Myocyte (in vitro differentiated cells): Measurements from ENCODE around the gene LDLRAD1. TPM values are rescaled to one million over a fixed set of nuclear protein-coding genes. Genes with fewer than 3 reads are reported as not detected.
"Not testable (repeated sequence)": the region's sequence is repeated elsewhere in the genome, so short reads cannot be mapped to it uniquely, and the experiment has no call there.

ENCODE experiments used
- DNase-seq: peaks from one replicate; pipeline ENCODE4 v3.0.0-alpha.2; 2012; ENCODE audit warnings: low read depth
- polyA plus RNA-seq: library from polyadenylated mRNA; unstranded; fragments of >200 nt; gene quantifications from one replicate; pipeline ENCODE4 v1.2.1, GENCODE V29; 2012; ENCODE audit warnings: missing spikeins
- total RNA-seq: library from RNA; depleted of rRNA; stranded (reverse); fragments of >200 nt; gene quantifications from 2 replicates; pipeline ENCODE4 v1.2.3, GENCODE V29; 2014

The LDLRAD1 gene, protein sequence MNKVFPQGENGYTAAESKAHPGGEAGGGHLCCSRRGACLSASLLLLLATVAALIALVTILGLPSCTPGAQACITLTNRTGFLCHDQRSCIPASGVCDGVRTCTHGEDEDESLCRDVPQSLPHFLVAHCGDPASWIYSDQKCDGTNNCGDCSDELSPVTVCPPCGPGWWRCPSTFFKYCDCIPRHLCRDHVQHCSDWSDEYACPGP
- total RNA-seq = not detected in 2 replicates
- polyA plus RNA-seq = not detected

- DNase-seq = peak; percentile 3
Observed at GRCh38 chr1:54017979-54018378, at the start of gene LDLRAD1. LDLRAD1 (minus strand) TSS chr1:54018186; CDS start chr1:54018112, 74 bp downstream.

DNA sequence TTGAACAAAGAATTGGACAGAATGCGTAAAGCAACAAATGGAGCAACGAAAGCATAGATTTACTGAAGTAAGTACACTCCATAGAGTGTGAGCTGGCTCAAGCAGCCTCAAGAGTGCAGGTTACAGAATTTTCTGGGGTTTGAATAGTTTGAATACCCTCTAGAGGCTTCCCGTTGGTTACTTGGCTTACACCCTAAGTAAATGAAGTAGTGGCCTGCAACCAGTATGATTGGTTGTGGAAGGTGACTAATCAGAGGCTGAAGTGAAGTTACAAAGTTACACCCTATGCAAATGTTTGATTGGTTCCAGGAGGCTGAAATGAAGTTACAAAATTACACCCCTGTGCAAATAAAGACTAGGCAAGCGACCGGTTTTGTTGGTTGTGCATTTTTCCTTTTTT is 46.3 kb upstream of the LDLRAD1 start:
- no peak for DNase-seq

DNA sequence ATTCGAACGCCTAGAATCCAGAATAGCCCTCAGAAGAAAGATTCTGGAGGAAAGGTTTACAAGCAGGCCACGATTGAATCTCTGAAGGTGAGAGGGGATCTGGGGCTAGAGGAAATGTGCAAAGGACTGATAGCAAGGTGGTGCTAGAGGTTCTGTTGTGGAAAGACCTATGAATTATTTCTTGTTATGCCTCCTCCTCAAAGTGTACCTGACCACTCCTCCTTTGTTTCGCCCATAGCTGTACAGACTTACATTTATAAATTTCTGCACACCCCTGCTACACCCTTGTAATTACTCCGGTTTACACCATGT is 36.4 kb upstream of the LDLRAD1 start:
- no peak for DNase-seq

DNA sequence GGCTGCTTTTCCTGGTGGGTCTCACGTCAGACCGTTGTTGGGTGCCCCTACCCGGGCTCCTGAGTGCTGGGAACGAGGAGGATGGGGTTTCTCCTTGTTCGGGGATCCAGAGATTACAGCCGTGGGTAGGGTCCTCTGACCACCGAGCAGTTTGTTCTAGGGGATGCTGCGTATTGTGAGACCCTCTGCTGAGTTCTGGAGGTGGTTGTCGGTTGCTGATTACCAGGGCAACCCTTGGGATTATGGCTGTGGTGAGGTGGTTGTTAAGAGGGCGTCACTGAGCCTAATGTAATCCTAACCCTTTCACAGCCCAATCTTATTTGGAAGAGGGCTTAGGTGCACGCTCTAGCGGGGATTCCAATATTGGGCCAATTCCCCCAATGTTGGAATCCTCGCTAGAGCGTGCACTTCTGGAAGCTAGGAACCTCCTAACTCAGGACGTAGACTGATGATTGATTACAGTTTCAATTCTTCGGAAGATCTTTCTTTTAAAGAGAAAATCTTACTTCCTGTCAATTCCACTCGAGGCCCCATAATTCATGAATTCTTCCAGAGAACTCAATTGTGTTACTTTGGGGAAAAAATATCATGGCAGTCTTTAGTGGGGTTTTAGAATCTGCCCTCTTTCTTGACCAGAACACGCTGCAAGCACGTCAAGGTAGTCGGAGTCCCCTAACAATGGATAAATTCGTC is 35.9 kb upstream of the LDLRAD1 start:
- DNase-seq = no peak

DNA sequence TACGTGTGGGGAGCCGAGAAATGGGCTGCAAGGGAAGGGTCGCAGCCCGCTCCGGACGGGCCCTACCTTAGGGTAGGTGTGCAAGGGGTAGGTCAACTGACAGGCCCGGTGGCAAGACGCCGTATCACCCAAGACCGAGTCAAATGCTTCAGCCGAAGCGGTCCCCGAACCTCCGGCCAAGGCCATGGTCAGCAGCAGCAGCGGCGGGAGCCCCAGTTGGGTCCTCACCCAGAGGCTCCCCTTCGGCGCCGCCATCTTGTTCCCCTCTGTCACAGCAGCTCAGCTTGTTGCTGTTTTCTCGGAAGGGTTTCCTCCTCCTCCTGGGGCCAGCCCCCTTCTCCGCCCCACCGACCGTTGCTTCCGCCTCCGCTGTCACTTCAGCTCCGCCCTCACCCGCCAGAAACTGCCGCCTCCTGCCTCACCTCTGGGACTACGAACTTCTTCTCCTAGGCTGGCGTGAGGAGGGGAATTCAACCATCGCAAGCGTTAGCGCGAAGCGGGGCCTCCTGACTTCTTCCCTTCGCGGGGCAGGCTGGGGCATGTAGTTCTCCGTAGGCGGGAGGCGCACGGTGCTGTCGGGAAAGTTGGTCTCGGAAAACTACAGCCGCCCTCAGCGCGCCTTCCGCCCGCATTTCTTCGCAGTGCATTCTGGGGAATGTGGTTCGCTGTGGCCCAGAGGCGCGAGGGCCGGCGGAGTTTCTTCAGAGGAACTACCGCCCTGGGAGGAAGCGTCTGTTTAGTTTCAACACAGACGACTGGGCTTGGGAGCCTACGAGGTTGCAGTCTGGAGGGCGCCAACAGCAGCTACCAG is 35.2 kb upstream of the LDLRAD1 start, which contains the start of the genes TCEANC2 and TMEM59:
Gene TCEANC2, plus strand, starts transcription at position 675 of the 811 bp plus-strand sequence. CDS start 815 bp downstream, outside the sequence.
Gene TMEM59, minus strand, starts transcription at position 271 of the 811 bp plus-strand sequence. Its CDS starts 16 bp downstream, at position 255.
- DNase-seq = peak; percentile 99

DNA sequence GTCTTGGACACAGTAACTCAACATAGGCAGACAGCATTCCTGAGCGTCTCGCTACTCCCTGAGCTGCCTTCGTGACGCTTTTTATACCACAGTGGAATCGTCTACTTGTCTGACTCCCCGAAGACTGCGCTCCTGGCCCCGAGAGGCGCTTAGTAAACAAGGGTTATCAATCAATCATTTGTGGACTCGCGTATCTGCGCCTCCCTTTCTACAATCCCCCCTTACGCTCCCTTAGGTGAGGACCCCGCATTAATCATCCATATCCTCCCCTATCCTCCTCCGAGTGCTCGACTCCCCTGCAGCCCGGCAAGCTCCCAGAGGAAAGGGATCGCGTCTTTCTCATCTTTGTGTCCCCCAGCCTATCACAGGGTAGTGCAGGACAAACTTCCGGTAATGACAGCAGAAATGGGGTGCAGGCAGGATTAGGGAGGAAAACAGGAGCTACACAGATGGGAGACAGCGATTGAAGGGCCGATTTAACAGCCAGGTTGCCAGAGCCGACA is 34.5 kb upstream of the LDLRAD1 start:
- peak; percentile 48 for DNase-seq

DNA sequence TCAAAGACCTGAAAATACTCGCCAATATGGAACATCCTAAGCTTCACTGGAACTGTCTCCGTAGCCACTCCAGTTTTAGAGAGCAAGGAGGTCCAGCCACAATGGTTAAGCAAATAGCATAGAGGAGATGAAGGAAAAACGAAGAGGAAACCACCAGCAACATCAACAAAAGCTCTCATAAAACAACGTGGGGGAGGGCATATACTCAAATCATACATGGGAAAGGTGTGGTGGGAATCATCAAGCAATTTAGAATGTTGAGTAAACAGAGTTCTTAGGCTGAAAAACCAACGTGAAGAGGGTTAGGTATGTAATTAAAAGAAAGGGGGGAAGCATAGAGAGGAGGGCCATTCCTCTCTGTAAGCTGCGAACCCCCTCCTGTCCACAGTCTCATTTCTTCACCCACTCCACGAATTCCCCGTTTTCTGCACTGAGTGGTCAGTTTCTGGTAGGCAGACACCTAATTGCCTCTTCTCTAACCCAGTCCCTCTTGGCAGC is 34.0 kb upstream of the LDLRAD1 start:
- no peak for DNase-seq

DNA sequence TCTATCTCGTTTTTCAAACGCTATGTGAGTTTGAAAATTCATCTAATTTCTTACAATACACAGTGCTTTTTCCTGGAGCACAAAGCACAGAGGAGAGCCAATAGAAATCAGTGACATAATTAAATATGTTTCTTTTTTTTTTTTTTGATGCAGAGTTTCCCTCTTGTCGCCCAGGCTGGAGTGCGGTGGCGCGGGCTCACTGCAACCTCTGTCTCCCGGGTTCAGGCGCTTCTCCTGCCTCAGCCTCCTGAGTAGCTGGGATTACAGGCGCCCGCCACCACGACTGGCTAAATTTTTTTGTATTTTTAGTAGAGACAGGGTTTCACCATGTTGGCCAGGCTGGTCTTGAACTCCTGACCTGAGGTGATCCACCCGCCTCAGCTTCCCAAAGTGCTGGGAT is 32.4 kb upstream of the LDLRAD1 start:
- DNase-seq = not testable (repeated sequence)

DNA sequence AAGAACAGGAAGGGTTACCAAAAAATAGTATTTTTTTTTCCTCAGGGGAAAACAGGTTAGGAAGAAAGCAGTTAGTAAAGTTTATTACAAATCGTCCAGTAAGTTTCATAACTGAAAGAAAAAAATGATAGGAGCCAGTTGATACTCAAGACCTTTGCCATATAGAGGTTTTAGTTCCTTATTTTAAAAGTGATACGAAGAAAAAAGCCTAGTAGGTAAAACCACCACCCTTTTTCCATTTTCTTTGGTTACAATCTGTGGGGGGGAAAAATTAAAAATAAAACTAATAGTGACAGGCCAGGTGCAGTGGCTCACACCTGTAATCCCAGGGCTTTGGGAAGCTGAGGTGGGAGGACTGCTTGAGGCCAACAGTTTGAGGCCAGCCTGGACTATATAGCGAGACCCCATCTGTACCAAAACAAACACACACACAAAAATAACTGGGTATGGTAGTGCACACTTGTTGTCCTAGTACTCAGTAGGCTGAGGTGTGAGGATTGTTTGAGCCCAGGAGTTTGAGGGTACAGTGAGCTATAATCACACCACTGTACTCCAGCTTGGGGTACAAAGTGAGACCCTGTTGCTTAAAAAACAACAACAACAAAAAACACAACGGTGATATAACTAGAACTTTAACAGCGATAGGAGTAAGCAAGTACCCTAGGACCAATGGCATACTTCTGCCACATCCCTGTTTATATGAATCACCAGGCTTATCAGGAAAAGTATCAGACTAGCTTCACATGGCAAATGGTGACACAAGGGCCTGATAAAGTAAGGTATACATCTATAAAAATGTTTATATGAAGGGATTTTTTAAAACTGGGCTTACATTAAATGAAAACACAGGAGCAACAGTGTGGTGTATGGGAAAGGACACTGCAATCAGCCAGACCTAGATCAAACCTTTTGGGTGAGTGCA is 29.7 kb upstream of the LDLRAD1 start:
- no peak for DNase-seq

DNA sequence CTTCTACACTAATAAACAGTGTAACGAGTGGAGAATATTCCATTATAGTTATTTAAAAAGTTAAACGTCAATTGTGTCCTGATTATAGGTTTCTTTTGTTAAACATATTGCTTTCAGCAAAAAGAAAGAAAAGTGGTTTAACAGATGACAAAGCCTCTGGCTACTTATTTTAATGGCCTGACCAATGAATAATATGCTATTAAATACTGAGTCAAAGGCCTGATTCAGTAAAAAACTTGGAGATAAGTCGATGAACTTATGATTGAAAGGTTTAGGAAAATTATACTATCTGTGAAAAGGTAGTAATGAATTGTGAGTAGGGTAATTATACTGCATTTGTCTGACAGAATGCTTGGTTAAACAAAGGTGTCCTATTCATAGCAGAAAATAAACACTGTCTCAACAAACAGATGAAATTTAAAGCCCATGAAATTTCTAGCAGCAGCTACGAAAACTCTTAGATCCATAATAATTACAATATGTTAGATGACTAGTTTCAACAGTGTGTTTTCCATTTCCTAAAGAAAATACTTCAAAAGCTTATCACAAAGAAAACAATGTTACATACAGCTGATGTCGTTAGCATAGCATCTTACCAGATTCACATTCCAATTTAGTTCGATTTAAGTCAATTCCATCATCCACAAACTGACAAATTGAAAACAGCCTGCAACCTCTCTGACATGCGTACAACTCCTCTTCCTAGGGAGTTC is 28.8 kb upstream of the LDLRAD1 start:
- no peak for DNase-seq

DNA sequence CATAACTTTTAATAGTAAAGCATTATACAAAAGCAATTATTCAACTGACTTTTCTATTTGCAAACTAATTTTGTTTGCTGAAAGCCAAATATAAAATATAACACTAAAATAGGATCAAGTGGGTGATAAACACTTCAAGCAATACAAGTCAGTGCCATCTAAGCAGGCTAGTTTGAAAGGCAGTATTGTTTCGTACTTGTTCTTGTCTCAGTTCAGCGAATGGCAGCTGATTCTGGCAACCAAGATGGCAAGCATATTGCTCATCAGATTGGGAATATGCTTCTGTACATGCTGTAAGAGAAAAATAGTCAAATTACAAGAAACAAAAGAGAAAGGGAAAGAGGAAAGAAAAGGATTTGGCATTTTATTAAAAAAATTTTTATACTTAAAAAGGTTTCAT is 27.5 kb upstream of the LDLRAD1 start:
- no peak for DNase-seq

- no peak for DNase-seq
Observed at GRCh38 chr1:54041806-54042205, 23.8 kb upstream of the LDLRAD1 start.

GRCh38 chr1:54037476-54037875 is 19.5 kb upstream of the LDLRAD1 start:
- peak; percentile 5 for DNase-seq

GRCh38 chr1:54028306-54029251 is 10.6 kb upstream of the LDLRAD1 start:
- no peak for DNase-seq

DNA sequence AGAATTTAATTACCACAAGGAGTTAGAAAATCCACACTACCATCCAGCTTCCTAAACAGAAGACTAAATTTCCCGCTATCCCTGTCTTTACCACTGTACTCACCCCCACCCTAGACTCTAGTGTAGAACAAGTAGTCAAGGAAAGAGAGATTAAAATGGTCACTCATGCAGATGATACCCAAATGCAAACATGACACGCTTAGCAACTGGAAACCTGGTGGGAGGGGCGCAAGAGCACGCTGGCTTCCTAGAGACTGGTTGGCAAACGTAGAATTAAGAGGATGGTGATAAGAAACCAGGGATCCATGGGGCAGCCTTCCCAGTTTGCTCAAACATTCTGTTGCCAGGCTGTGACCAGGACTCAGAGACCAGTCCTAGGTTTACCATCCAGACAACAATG is 9.9 kb upstream of the LDLRAD1 start:
- DNase-seq = no peak

- not testable (repeated sequence) for DNase-seq
Observed at GRCh38 chr1:54024811-54025210, 6.8 kb upstream of the LDLRAD1 start.

- no peak for DNase-seq
Observed at GRCh38 chr1:54024358-54024757, 6.4 kb upstream of the LDLRAD1 start.

DNA sequence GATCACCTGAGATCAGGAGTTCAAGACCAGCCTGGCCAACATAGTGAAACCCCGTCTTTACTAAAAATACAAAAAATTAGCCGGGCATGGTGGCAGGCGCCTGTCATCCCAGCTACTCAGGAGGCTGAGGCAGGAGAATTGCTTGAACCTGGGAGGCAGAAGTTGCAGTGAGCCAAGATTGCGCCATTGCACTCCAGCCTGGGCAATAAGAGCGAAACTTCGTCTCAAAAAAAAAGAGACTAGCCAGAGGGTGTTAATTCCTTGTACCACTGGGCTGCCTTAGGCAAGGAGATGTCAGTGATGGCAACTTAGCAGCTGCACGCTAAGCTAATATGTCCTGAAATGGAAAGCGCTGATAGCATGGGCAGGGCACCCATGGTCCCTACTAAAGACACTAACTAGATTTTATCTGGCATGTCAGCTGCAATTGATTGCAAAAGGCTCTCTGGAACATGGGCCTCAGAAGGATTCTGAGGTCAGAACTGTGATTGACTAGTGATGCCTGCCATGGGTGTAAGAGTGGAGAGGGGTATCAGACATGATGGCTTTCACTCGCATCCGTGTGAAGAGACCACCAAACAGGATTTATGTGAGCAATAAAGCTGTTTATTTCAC is 1.7 kb upstream of the LDLRAD1 start:
- not testable (repeated sequence) for DNase-seq
